ENCODE measurements around the gene ETV1. TPM values are rescaled to one million over a fixed set of nuclear protein-coding genes. Genes with fewer than 3 reads are reported as not detected.

ETV1 gene
- total RNA-seq, 1 experiment from 2014 or later: 23.3 TPM

DNA sequence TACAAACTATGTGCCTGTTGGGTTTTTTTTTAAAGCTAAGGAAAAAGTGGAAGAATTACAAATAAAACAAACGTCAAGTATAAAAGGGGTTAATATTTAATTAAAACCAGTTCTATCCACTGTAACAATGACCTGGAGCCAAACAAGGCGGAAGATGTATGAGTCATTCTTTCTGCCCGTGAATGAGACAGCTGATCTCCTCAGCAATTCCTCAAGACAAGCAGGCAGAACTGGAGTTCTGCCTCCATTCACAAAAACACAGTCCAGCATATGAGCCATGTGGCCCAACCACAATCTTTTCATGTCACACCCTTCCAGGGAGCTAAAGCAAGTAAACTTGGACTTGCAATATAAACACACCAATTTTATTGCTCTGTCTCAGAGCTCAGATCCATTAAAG lies 8.4 kb downstream of the ETV1 start (continued):
- TF ChIP-seq POLR2AphosphoS5 (IDR thresholded peaks at IDR 0.05; ENCODE audit: low read depth, low read length) (peak; percentile 59; the same call in 1 of the 2 replicates), TCF7L2 (IDR thresholded peaks at IDR 0.05; ENCODE audit: borderline replicate concordance, extremely low read depth, insufficient read depth, insufficient read length) (peak; percentile 68)

GRCh38 chr7:13980474-13980873 lies 9.0 kb downstream of the ETV1 start:
- Histone ChIP-seq H2AFZ (ENCODE audit: low read depth, low read length, poor library complexity, severe bottlenecking) (peak overlapping the region; percentile 93), H3K9ac (ENCODE audit: low read length) (peak overlapping the region; percentile 37; the same call in 1 of the 2 replicates), H3K4me1 (ENCODE audit: control insufficient read depth in 1 of 2, insufficient read depth in 2 of 2, low read length in 2 of 2) (peaks cover 23 to 26% of the 10 kb centered on the region in 2 experiments), H3K27ac (ENCODE audit: low read depth, low read length) (no peak overlapping the region), H3K27me3 (ENCODE audit: insufficient read depth, low read length) (no peaks in the 10 kb centered on the region), H3K4me3 (replicated peaks in 1 of 2; ENCODE audit: low read depth in 1 of 2, low read length in 2 of 2) (no peak overlapping the region), H3K9me3 (ENCODE audit: control insufficient read depth in 1 of 2, insufficient read depth in 1 of 2, low read depth in 1 of 2, low read length in 2 of 2) (no peaks in the 10 kb centered on the region), H3K36me3 (ENCODE audit: control insufficient read depth in 1 of 2, insufficient read depth in 2 of 2, low read length in 2 of 2) (no peaks in the 10 kb centered on the region), H3K4me2 (ENCODE audit: low read length) (peak overlapping the region; percentile 72), H3K9me2 (ENCODE audit: insufficient read depth) (no peaks in the 10 kb centered on the region), H4K20me1 (ENCODE audit: insufficient read depth) (no peaks in the 10 kb centered on the region), H3K79me2 (ENCODE audit: insufficient read depth, low read length) (no peaks in the 10 kb centered on the region)
- no peak for TF ChIP-seq POLR2AphosphoS5 (IDR thresholded peaks at IDR 0.05; ENCODE audit: low read depth, low read length)
- TF ChIP-seq, protein P1, sequence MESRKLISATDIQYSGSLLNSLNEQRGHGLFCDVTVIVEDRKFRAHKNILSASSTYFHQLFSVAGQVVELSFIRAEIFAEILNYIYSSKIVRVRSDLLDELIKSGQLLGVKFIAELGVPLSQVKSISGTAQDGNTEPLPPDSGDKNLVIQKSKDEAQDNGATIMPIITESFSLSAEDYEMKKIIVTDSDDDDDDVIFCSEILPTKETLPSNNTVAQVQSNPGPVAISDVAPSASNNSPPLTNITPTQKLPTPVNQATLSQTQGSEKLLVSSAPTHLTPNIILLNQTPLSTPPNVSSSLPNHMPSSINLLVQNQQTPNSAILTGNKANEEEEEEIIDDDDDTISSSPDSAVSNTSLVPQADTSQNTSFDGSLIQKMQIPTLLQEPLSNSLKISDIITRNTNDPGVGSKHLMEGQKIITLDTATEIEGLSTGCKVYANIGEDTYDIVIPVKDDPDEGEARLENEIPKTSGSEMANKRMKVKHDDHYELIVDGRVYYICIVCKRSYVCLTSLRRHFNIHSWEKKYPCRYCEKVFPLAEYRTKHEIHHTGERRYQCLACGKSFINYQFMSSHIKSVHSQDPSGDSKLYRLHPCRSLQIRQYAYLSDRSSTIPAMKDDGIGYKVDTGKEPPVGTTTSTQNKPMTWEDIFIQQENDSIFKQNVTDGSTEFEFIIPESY (IDR thresholded peaks at IDR 0.05; ENCODE audit: extremely low read depth, insufficient replicate concordance, low read length): no peak
- TF ChIP-seq SIN3A (IDR thresholded peaks at IDR 0.05; ENCODE audit: low read depth): no peak
- no peak for TF ChIP-seq EGR1 (IDR thresholded peaks at IDR 0.05; ENCODE audit: low read depth)
- TF ChIP-seq REST (IDR thresholded peaks at IDR 0.05; ENCODE audit: low read depth): no peak
- TF ChIP-seq ATF3 (IDR thresholded peaks at IDR 0.05): no peak
- TF ChIP-seq SP1 (IDR thresholded peaks at IDR 0.05; ENCODE audit: low read depth): no peak
- TF ChIP-seq, protein P2, sequence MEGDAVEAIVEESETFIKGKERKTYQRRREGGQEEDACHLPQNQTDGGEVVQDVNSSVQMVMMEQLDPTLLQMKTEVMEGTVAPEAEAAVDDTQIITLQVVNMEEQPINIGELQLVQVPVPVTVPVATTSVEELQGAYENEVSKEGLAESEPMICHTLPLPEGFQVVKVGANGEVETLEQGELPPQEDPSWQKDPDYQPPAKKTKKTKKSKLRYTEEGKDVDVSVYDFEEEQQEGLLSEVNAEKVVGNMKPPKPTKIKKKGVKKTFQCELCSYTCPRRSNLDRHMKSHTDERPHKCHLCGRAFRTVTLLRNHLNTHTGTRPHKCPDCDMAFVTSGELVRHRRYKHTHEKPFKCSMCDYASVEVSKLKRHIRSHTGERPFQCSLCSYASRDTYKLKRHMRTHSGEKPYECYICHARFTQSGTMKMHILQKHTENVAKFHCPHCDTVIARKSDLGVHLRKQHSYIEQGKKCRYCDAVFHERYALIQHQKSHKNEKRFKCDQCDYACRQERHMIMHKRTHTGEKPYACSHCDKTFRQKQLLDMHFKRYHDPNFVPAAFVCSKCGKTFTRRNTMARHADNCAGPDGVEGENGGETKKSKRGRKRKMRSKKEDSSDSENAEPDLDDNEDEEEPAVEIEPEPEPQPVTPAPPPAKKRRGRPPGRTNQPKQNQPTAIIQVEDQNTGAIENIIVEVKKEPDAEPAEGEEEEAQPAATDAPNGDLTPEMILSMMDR (IDR thresholded peaks at IDR 0.05 in 2 of 3, conservative IDR thresholded peaks at IDR 0.05 in 1 of 3; ENCODE audit: borderline replicate concordance in 1 of 3, insufficient read depth in 1 of 3, low read depth in 2 of 3, low read length in 2 of 3): no peak
- no peak for TF ChIP-seq YY1 (IDR thresholded peaks at IDR 0.05; ENCODE audit: extremely low read depth, insufficient replicate concordance, low read depth, low read length)
- ChIA-PET CTCF (interaction anchor here (0.8 kb wide), 1 partner anchor 12 kb away, joined by 3 read pairs; no protein-coding TSS in a partner anchor), POLR2A (interaction anchor here (1.2 kb wide), 1 partner anchor 8 kb away, joined by 3 read pairs; the partner anchor contains the start of gene ETV1), RAD21 (ENCODE audit: low non-redundant PET in 1 of 2, low total read pairs in 2 of 2, uncharacterized antibody in 2 of 2, unreplicated experiment in 2 of 2) (interaction anchor here in 1 of 2 experiments (1.5 kb wide), 1 partner anchor 60 kb away, joined by 3 read pairs; no protein-coding TSS in a partner anchor)
- DNase-seq (ENCODE audit: low read depth, low spot score) (no peak), ATAC-seq (no peak)
- intact Hi-C loops (cut with micrococcal nuclease): no loop called here
- BruUV-seq (replicated peaks): no TSS peak
